BLaER1 (cell line): ENCODE data around the gene CD247.

ENCODE experiments used
- H3K27ac ChIP-seq: shearing (Covaris generic); formaldehyde crosslinking; 2 replicates; pipeline ENCODE4 v1.8.1; 2022
- H3K27me3 ChIP-seq: shearing (Covaris generic); formaldehyde crosslinking; 2 replicates; pipeline ENCODE4 v1.8.1; 2022
- H3K36me3 ChIP-seq: shearing (Covaris generic); formaldehyde crosslinking; 2 replicates; pipeline ENCODE4 v1.8.1; 2022
- H3K4me1 ChIP-seq: shearing (Covaris generic); formaldehyde crosslinking; 2 replicates; pipeline ENCODE4 v1.8.1; 2022
- H3K4me2 ChIP-seq: shearing (Covaris generic); formaldehyde crosslinking; 2 replicates; pipeline ENCODE4 v1.8.1; 2022
- H3K4me3 ChIP-seq: shearing (Covaris generic); formaldehyde crosslinking; 2 replicates; pipeline ENCODE4 v1.8.1; 2022
- H3K9ac ChIP-seq: shearing (Covaris generic); formaldehyde crosslinking; 2 replicates; pipeline ENCODE4 v1.8.1; 2022
- H3K9me3 ChIP-seq: shearing (Covaris generic); formaldehyde crosslinking; 2 replicates; pipeline ENCODE4 v1.8.1; 2022
- H4K20me1 ChIP-seq: shearing (Covaris generic); formaldehyde crosslinking; 2 replicates; pipeline ENCODE4 v1.8.1; 2022
- Cebpa-rat ChIP-seq: shearing (Covaris generic); IDR thresholded peaks from 2 replicates; pipeline ENCODE4 v1.8.1; 2022

The CD247 gene

GRCh38 chr1:167512046-167512654 lies 6.2 kb downstream of the CD247 start:
- Histone ChIP-seq H3K9ac (no peak overlapping the region), H3K4me3 (no peak overlapping the region), H3K4me1 (peaks cover 6% of the 10 kb centered on the region), H4K20me1 (no peaks in the 10 kb centered on the region), H3K27ac (no peak overlapping the region), H3K36me3 (no peaks in the 10 kb centered on the region), H3K27me3 (no peaks in the 10 kb centered on the region), H3K4me2 (no peak overlapping the region), H3K9me3 (no peaks in the 10 kb centered on the region)
- no peak for TF ChIP-seq Cebpa-rat

GRCh38 chr1:167511374-167511986 lies 6.8 kb downstream of the CD247 start:
- no peaks in the 10 kb centered on the region for H3K27me3 ChIP-seq
- no peak overlapping the region for H3K4me3 ChIP-seq
- H3K4me2 ChIP-seq: no peak overlapping the region
- H4K20me1 ChIP-seq: no peaks in the 10 kb centered on the region
- H3K27ac ChIP-seq: no peak overlapping the region
- no peaks in the 10 kb centered on the region for H3K4me1 ChIP-seq
- H3K9ac ChIP-seq: no peak overlapping the region
- TF ChIP-seq Cebpa-rat: no peak
- no peaks in the 10 kb centered on the region for H3K36me3 ChIP-seq
- H3K9me3 ChIP-seq: no peaks in the 10 kb centered on the region

GRCh38 chr1:167510881-167511280 lies 7.4 kb downstream of the CD247 start:
- no peak overlapping the region for H3K9ac ChIP-seq
- no peak overlapping the region for H3K4me2 ChIP-seq
- H3K4me3 ChIP-seq: no peak overlapping the region
- no peaks in the 10 kb centered on the region for H4K20me1 ChIP-seq
- H3K4me1 ChIP-seq: no peaks in the 10 kb centered on the region
- H3K27ac ChIP-seq: no peak overlapping the region
- H3K9me3 ChIP-seq: no peaks in the 10 kb centered on the region
- no peaks in the 10 kb centered on the region for H3K36me3 ChIP-seq
- no peaks in the 10 kb centered on the region for H3K27me3 ChIP-seq
- no peak for TF ChIP-seq Cebpa-rat

- TF ChIP-seq Cebpa-rat: no peak
- H3K9ac ChIP-seq: no peak overlapping the region
- H3K4me1 ChIP-seq: no peaks in the 10 kb centered on the region
- H3K27me3 ChIP-seq: no peaks in the 10 kb centered on the region
- no peak overlapping the region for H3K27ac ChIP-seq
- H3K36me3 ChIP-seq: no peaks in the 10 kb centered on the region
- no peaks in the 10 kb centered on the region for H3K9me3 ChIP-seq
- no peak overlapping the region for H3K4me3 ChIP-seq
- H3K4me2 ChIP-seq: no peak overlapping the region
- no peaks in the 10 kb centered on the region for H4K20me1 ChIP-seq
Measured at GRCh38 chr1:167510244-167510643, 8.1 kb downstream of the CD247 start.

GRCh38 chr1:167509587-167509986 lies 8.7 kb downstream of the CD247 start:
- Histone ChIP-seq H3K4me2 (no peak overlapping the region), H3K4me1 (no peaks in the 10 kb centered on the region), H3K27me3 (no peaks in the 10 kb centered on the region), H3K9ac (no peak overlapping the region), H3K27ac (no peak overlapping the region), H4K20me1 (no peaks in the 10 kb centered on the region), H3K4me3 (no peak overlapping the region), H3K36me3 (no peaks in the 10 kb centered on the region), H3K9me3 (no peaks in the 10 kb centered on the region)
- TF ChIP-seq Cebpa-rat: no peak

DNA sequence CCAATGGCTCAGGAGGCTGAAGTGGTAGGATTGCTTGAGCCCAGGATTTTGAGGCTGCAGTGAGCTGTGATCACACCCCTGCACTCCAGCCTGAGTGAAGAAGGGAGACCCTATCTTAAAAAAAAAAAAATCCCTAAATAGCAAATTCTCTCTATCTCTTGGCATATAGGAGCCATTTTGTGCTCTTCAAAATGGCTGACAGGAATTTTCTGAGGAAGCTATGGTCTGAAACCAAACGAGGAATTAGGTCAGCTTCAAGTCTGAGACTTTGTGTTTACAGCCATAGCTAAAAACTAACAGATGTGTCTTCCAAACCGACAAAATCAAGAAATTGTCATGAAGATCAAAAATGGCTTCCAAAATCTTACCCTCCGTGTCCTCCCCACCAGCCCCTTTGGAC lies 10.6 kb downstream of the CD247 start:
- Histone ChIP-seq H3K4me1 (no peaks in the 10 kb centered on the region), H4K20me1 (no peaks in the 10 kb centered on the region), H3K27me3 (no peaks in the 10 kb centered on the region), H3K9me3 (no peaks in the 10 kb centered on the region), H3K9ac (no peak overlapping the region), H3K27ac (no peak overlapping the region), H3K4me3 (no peak overlapping the region), H3K4me2 (no peak overlapping the region), H3K36me3 (no peaks in the 10 kb centered on the region)
- TF ChIP-seq Cebpa-rat: no peak

DNA sequence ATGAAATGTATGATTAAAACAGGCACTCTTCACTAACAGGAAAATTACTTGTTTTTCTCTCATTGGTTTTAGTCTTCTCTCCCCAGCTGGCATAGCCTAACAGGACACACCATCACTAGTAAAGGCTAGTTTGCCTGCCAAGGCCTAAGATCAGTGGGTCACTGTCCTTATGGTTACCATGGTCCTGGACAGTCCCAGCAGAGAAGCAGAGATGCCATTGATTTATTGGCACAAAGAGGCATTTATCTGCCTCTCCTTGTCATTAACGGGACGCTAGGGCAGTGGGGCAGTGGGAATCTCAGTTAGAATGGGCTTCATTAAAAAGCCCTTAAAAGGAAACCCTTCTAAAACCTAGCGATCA lies 13.9 kb downstream of the CD247 start:
- no peak for TF ChIP-seq Cebpa-rat
- Histone ChIP-seq H3K9me3 (no peaks in the 10 kb centered on the region), H3K36me3 (no peaks in the 10 kb centered on the region)

GRCh38 chr1:167503626-167504466 lies 14.5 kb downstream of the CD247 start:
- Histone ChIP-seq H3K36me3 (no peaks in the 10 kb centered on the region), H3K4me3 (no peak overlapping the region), H3K27ac (no peak overlapping the region), H3K9ac (no peak overlapping the region), H3K4me1 (peaks cover 20% of the 10 kb centered on the region), H4K20me1 (no peaks in the 10 kb centered on the region), H3K9me3 (no peaks in the 10 kb centered on the region), H3K4me2 (no peak overlapping the region), H3K27me3 (no peaks in the 10 kb centered on the region)
- TF ChIP-seq Cebpa-rat: no peak

More for the DNA sequence above, 13.9 kb downstream of the CD247 start:
- no peak overlapping the region for H3K9ac ChIP-seq
- no peak overlapping the region for H3K4me2 ChIP-seq
- H4K20me1 ChIP-seq: no peaks in the 10 kb centered on the region
- H3K4me1 ChIP-seq: peaks cover 14% of the 10 kb centered on the region
- H3K27me3 ChIP-seq: no peaks in the 10 kb centered on the region
- H3K4me3 ChIP-seq: no peak overlapping the region
- H3K27ac ChIP-seq: no peak overlapping the region

GRCh38 chr1:167502719-167503462 lies 15.4 kb downstream of the CD247 start:
- Histone ChIP-seq H3K9ac (no peak overlapping the region), H3K27me3 (no peaks in the 10 kb centered on the region), H3K4me2 (no peak overlapping the region), H3K9me3 (no peaks in the 10 kb centered on the region), H4K20me1 (no peaks in the 10 kb centered on the region), H3K27ac (no peak overlapping the region), H3K36me3 (no peaks in the 10 kb centered on the region), H3K4me1 (peaks cover 21% of the 10 kb centered on the region), H3K4me3 (no peak overlapping the region)
- no peak for TF ChIP-seq Cebpa-rat

- no peak for TF ChIP-seq Cebpa-rat
- H3K27ac ChIP-seq: no peak overlapping the region
Measured at GRCh38 chr1:167502192-167502551, 16.2 kb downstream of the CD247 start.

More at GRCh38 chr1:167502192-167502551, 16.2 kb downstream of the CD247 start:
- Histone ChIP-seq H3K4me1 (peaks cover 21% of the 10 kb centered on the region), H3K4me2 (no peak overlapping the region), H3K4me3 (no peak overlapping the region), H3K9ac (no peak overlapping the region), H3K9me3 (no peaks in the 10 kb centered on the region), H3K36me3 (no peaks in the 10 kb centered on the region), H3K27me3 (no peaks in the 10 kb centered on the region), H4K20me1 (no peaks in the 10 kb centered on the region)
